ENCODE measurements around the gene SLC1A4. TPM values are rescaled to one million over a fixed set of nuclear protein-coding genes. Genes with fewer than 3 reads are reported as not detected.

SLC1A4 gene
- total and polyA plus RNA-seq, 2 donors from 2014 or later = 2.1 to 10.6 TPM

DNA sequence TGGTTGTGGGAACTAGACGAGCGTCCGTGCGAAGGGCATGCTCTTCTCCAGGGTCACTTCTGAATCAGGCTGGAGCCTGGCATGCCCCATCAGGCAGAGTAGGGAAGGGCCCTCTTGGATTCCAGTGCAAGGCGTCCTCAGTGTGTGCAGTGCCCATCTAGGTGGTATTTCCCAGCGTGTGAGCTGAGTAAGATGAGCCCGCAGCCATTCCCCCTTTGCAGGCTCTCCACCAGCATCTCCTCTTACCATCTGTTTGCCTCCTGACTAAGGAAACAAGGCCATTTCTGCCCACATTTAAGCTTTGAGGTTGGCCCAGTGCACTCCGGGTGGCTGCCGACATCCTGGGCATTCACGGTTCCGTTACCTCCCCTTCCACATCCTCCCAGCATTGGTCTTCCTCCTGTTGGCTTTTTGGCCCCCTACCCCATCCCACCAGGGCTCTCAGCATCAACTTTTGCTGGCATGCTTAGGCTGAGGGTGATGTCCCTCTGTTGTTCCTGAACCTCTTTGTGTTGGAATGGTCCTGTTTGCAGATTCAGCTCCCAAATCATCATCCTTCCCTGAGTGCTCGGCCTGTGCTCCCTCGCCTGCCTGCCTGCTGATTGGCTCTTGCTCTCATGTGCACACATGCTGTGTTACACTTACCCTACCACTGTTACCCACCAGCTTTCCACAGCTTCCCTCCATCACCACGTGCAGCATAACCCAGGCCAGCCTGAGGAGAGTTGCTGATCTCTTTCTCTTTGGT, 78.8 kb downstream of the SLC1A4 start:
- Histone ChIP-seq H3K27me3 (ENCODE audit: control insufficient read depth, insufficient read depth, low read length) (no peaks in the 10 kb centered on the region), H3K36me3 (ENCODE audit: control insufficient read depth in 2 of 3, insufficient read depth in 3 of 3, low read length in 3 of 3) (peaks cover 5 to 10% (median 6%) of the 10 kb centered on the region in 3 donors), H3K4me3 (ENCODE audit: low read length in 3 of 3) (no peak overlapping the region), H3K27ac (ENCODE audit: low read depth in 2 of 2, low read length in 2 of 2) (no peak overlapping the region), H3K9me3 (ENCODE audit: control insufficient read depth in 2 of 3, insufficient read depth in 1 of 3, low read length in 3 of 3) (no peaks in the 10 kb centered on the region), H3K9ac (ENCODE audit: low read length in 3 of 3) (no peak overlapping the region), H3K4me1 (ENCODE audit: control insufficient read depth in 2 of 3, insufficient read depth in 2 of 3, low read depth in 1 of 3, low read length in 3 of 3) (peaks cover 0 to 14% (median 12%) of the 10 kb centered on the region in 3 donors)
- DNase-seq (no peak), FAIRE-seq (no peak)
- intact Hi-C loops (cut with DNase I) = no loop called here
- TF ChIP-seq, protein P1, sequence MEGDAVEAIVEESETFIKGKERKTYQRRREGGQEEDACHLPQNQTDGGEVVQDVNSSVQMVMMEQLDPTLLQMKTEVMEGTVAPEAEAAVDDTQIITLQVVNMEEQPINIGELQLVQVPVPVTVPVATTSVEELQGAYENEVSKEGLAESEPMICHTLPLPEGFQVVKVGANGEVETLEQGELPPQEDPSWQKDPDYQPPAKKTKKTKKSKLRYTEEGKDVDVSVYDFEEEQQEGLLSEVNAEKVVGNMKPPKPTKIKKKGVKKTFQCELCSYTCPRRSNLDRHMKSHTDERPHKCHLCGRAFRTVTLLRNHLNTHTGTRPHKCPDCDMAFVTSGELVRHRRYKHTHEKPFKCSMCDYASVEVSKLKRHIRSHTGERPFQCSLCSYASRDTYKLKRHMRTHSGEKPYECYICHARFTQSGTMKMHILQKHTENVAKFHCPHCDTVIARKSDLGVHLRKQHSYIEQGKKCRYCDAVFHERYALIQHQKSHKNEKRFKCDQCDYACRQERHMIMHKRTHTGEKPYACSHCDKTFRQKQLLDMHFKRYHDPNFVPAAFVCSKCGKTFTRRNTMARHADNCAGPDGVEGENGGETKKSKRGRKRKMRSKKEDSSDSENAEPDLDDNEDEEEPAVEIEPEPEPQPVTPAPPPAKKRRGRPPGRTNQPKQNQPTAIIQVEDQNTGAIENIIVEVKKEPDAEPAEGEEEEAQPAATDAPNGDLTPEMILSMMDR (IDR thresholded peaks at IDR 0.05; ENCODE audit: borderline replicate concordance, extremely low read depth, insufficient read depth) = no peak

DNA sequence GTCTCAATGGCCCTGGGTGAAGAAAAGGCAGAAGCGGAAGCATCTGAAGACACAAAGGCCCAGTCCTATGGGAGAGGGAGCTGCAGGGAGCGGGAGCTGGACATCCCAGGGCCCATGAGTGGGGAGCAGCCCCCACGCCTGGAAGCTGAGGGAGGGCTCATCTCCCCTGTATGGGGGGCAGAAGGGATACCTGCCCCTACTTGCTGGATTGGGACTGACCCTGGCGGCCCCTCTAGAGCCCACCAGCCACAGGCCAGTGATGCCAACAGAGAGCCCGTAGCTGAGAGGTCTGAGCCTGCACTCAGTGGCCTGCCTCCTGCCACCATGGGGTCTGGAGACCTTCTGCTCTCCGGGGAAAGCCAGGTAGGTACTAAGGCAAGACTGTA, 80.2 kb downstream of the SLC1A4 start:
- TF ChIP-seq, protein P1 (IDR thresholded peaks at IDR 0.05; ENCODE audit: borderline replicate concordance, extremely low read depth, insufficient read depth) = no peak
- intact Hi-C loops (cut with DNase I) = no loop called here
- H3K9me3 ChIP-seq (ENCODE audit: control insufficient read depth in 2 of 3, insufficient read depth in 1 of 3, low read length in 3 of 3) = no peaks in the 10 kb centered on the region
- peak overlapping the region in 1 of 2 donors; percentile 18 for H3K27ac ChIP-seq (ENCODE audit: low read depth in 2 of 2, low read length in 2 of 2)
- no peak overlapping the region for H3K9ac ChIP-seq (ENCODE audit: low read length in 3 of 3)
- peaks cover 9 to 10% (median 10%) of the 10 kb centered on the region in 3 donors for H3K36me3 ChIP-seq (ENCODE audit: control insufficient read depth in 2 of 3, insufficient read depth in 3 of 3, low read length in 3 of 3)
- DNase-seq (no peak), FAIRE-seq (no peak)
- no peaks in the 10 kb centered on the region for H3K27me3 ChIP-seq (ENCODE audit: control insufficient read depth, insufficient read depth, low read length)
- H3K4me1 ChIP-seq (ENCODE audit: control insufficient read depth in 2 of 3, insufficient read depth in 2 of 3, low read depth in 1 of 3, low read length in 3 of 3) = peaks cover 0 to 14% (median 12%) of the 10 kb centered on the region in 3 donors
- H3K4me3 ChIP-seq (ENCODE audit: low read length in 3 of 3) = no peak overlapping the region

DNA sequence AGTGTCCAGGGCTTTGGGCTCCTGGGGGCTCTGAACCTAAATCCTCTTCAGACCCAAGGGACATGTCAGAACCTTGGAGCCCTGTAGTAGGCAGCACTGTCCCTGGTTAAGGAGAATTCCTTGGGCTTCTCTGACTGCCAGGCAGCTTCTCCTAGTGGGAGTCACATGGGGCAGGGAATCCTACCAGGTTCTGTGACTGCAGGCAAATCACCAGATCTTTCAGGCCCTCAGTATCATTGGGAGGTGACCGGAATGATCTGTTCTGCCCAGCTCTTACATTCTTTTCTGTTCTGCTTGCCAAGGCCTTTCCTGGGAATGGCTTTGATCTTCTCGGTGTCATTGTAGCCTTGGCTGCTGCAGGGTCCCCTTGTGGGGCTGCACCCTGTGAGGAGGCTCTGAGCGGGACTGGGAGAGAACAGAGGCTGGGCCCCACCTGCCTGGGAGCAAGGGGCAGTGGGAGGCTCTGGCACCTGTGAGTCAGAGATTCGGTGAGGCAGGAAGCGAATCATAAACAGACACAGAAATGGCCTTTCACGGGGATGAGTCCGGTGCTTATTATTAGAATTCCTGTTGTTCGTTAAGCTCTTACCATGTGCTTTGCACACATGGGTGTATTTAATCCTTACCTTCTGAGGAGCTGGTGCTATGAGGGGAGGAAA, 81.1 kb downstream of the SLC1A4 start:
- TF ChIP-seq, protein P1 (IDR thresholded peaks at IDR 0.05; ENCODE audit: borderline replicate concordance, extremely low read depth, insufficient read depth) = no peak
- no peak for DNase-seq
- no peak overlapping the region for H3K9ac ChIP-seq (ENCODE audit: low read length in 3 of 3)
- H3K27ac ChIP-seq (ENCODE audit: low read depth in 2 of 2, low read length in 2 of 2) = peak overlapping the region in 1 of 2 donors; percentile 56
- intact Hi-C loops (cut with DNase I) = no loop called here
- no peaks in the 10 kb centered on the region for H3K9me3 ChIP-seq (ENCODE audit: control insufficient read depth in 2 of 3, insufficient read depth in 1 of 3, low read length in 3 of 3)
- peaks cover 0 to 12% (median 10%) of the 10 kb centered on the region in 3 donors for H3K4me1 ChIP-seq (ENCODE audit: control insufficient read depth in 2 of 3, insufficient read depth in 2 of 3, low read depth in 1 of 3, low read length in 3 of 3)
- peaks cover 9 to 10% (median 10%) of the 10 kb centered on the region in 3 donors for H3K36me3 ChIP-seq (ENCODE audit: control insufficient read depth in 2 of 3, insufficient read depth in 3 of 3, low read length in 3 of 3)
- FAIRE-seq = no peak
- no peaks in the 10 kb centered on the region for H3K27me3 ChIP-seq (ENCODE audit: control insufficient read depth, insufficient read depth, low read length)
- no peak overlapping the region for H3K4me3 ChIP-seq (ENCODE audit: low read length in 3 of 3)
